Activated CD4-positive, CD25-positive, alpha-beta regulatory T cell treated with anti-CD3 and anti-CD28 coated beads, Interleukin-2, amount 50 U/mL, for 16 hours (primary cell): ENCODE data around the gene PITRM1.

Source experiments
- DNase-seq: peaks from one replicate; pipeline ENCODE4 v3.0.0-alpha.2; 2020; ENCODE audit warnings: low read depth, low spot score

PITRM1 gene

GRCh38 chr10:3104251-3104918 is 68.2 kb downstream of the PITRM1 start:
- DNase-seq = no peak

GRCh38 chr10:3103646-3104045 is 68.9 kb downstream of the PITRM1 start:
- no peak for DNase-seq

- DNase-seq = no peak
These were observed 69.7 kb downstream of the PITRM1 start for GRCh38 chr10:3102720-3103427.

- no peak for DNase-seq
These were observed 71.5 kb downstream of the PITRM1 start for GRCh38 chr10:3100856-3101640.

- DNase-seq = no peak
These were observed 72.3 kb downstream of the PITRM1 start for GRCh38 chr10:3100093-3100792.

- no peak for DNase-seq
These were observed 73.1 kb downstream of the PITRM1 start for GRCh38 chr10:3099291-3100092.

- no peak for DNase-seq
These were observed 73.9 kb downstream of the PITRM1 start for GRCh38 chr10:3098689-3099088.

- no peak for DNase-seq
These were observed 75.4 kb downstream of the PITRM1 start for GRCh38 chr10:3097160-3097559.

- DNase-seq = no peak
These were observed 76.4 kb downstream of the PITRM1 start for GRCh38 chr10:3096149-3096548.

- peak; percentile 21 for DNase-seq
These were observed 77.0 kb downstream of the PITRM1 start for GRCh38 chr10:3095373-3096139.

- no peak for DNase-seq
These were observed 78.0 kb downstream of the PITRM1 start for GRCh38 chr10:3094609-3095036.

GRCh38 chr10:3093996-3094395 is 78.6 kb downstream of the PITRM1 start:
- DNase-seq = no peak

- DNase-seq = no peak
These were observed 80.7 kb downstream of the PITRM1 start for GRCh38 chr10:3091921-3092320.

- DNase-seq = no peak
These were observed 81.4 kb downstream of the PITRM1 start for GRCh38 chr10:3090914-3091787.

- DNase-seq = no peak
These were observed 82.2 kb downstream of the PITRM1 start for GRCh38 chr10:3090388-3090787.
